CD4-positive, alpha-beta T cell treated with Interleukin-17A for 1 hour (primary cell): Measurements from ENCODE around the gene ST3GAL2.
A peak's percentile ranks its signal among the peaks of the same experiment; 100 is the strongest.
"Not testable (repeated sequence)": the region's sequence is repeated elsewhere in the genome, so short reads cannot be mapped to it uniquely, and the experiment has no call there.

Experiments used
- DNase-seq: peaks from one replicate; pipeline ENCODE4 v3.0.0-alpha.2; 2020

ST3GAL2 gene

GRCh38 chr16:70380919-70381603 is 57.8 kb downstream of the ST3GAL2 start:
- peak; percentile 97 for DNase-seq

- DNase-seq = peak; percentile 56
Observed at GRCh38 chr16:70380248-70380918, 58.5 kb downstream of the ST3GAL2 start.

GRCh38 chr16:70378869-70379493 is 59.9 kb downstream of the ST3GAL2 start:
- DNase-seq = no peak

- no peak for DNase-seq
Observed at GRCh38 chr16:70377782-70378181, 61.1 kb downstream of the ST3GAL2 start.

- DNase-seq = no peak
Observed at GRCh38 chr16:70375636-70376611, 63.0 kb downstream of the ST3GAL2 start.

GRCh38 chr16:70374213-70374612 is 64.7 kb downstream of the ST3GAL2 start:
- DNase-seq = no peak

GRCh38 chr16:70372921-70373728 is 65.8 kb downstream of the ST3GAL2 start:
- no peak for DNase-seq

GRCh38 chr16:70370924-70371323 is 68.0 kb downstream of the ST3GAL2 start:
- DNase-seq = no peak

GRCh38 chr16:70370145-70370544 is 68.8 kb downstream of the ST3GAL2 start:
- peak; percentile 64 for DNase-seq

- no peak for DNase-seq
Observed at GRCh38 chr16:70364399-70364798, 74.5 kb downstream of the ST3GAL2 start.

GRCh38 chr16:70359552-70359951 is 79.3 kb downstream of the ST3GAL2 start:
- no peak for DNase-seq

GRCh38 chr16:70349783-70350182 is 89.1 kb downstream of the ST3GAL2 start:
- no peak for DNase-seq

GRCh38 chr16:70348991-70349390 is 89.9 kb downstream of the ST3GAL2 start:
- DNase-seq = no peak

- DNase-seq = no peak
Observed at GRCh38 chr16:70345840-70346239, 93.1 kb downstream of the ST3GAL2 start.

GRCh38 chr16:70342016-70342415 is 96.9 kb downstream of the ST3GAL2 start:
- DNase-seq = no peak

GRCh38 chr16:70341600-70341999 is 97.3 kb downstream of the ST3GAL2 start:
- DNase-seq = no peak

GRCh38 chr16:70337814-70338213 is 101.1 kb downstream of the ST3GAL2 start:
- DNase-seq = no peak

GRCh38 chr16:70332728-70333127 is 106.2 kb downstream of the ST3GAL2 start:
- DNase-seq = not testable (repeated sequence)

- DNase-seq = peak; percentile 26
Observed at GRCh38 chr16:70331588-70332358, 107.1 kb downstream of the ST3GAL2 start.

GRCh38 chr16:70331091-70331490 is 107.8 kb downstream of the ST3GAL2 start:
- DNase-seq = no peak
